ENCODE measurements around the gene GGT6.
A peak's percentile ranks its signal among the peaks of the same experiment; 100 is the strongest.

GRCh38 chr17:4536742-4537411, 23.5 kb downstream of the GGT6 start:
- TF ChIP-seq CTCF (IDR thresholded peaks at IDR 0.05): no peak
- TF ChIP-seq EP300 (IDR thresholded peaks at IDR 0.05): peak in 1 of 2 donors; percentile 50

All from tibial nerve (tissue), 4 donors.